HG02870 (cell line): ENCODE results near the gene DAGLB.

Source experiments
- ATAC-seq: cut with Tn5 transposase; IDR thresholded peaks from one replicate; pipeline ENCODE4 v1.9.1; 2021; ENCODE audit warnings: mild to moderate bottlenecking, moderate library complexity; ENCODE audit not compliant: unreplicated experiment

The DAGLB gene

DNA sequence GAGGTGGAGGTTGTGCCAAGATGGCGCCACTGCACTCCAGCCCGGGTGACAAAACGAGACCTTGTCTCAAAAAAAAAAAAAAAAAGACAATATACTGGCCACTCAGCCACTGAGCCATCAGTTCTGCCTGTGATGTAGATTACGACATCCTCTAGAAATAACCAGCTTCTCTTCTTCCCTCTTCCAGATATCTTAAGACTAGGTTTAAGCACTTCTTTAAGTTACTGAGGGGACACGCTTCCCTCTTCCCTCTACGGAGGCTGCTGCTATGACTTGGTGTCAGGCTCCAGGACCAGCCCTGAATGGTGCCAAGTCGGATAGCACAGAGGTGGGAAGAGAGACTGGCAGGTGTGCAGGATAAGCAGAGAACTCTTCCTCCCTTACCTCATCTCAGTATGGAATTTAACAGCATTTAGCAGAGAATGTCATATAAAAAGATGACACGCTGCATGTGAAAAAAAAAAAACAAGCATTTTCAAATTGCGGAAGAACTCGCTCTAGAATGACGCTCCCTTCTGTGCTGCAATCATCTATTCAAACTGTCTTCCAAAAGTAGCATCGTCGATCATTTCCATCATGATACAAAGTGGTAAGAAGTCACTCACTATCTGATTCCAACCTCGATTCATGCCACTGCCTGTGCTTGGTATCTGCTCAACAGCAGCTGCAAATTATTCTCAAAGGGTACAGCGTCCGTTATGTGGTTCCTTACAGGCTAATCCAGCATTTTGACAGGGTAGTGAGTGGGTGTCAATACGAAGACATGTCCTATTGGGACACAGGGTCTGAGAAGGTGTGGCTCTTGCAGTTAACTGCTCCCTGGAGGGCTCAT lies 13.8 kb downstream of the DAGLB start:
- ATAC-seq, result no peak

DNA sequence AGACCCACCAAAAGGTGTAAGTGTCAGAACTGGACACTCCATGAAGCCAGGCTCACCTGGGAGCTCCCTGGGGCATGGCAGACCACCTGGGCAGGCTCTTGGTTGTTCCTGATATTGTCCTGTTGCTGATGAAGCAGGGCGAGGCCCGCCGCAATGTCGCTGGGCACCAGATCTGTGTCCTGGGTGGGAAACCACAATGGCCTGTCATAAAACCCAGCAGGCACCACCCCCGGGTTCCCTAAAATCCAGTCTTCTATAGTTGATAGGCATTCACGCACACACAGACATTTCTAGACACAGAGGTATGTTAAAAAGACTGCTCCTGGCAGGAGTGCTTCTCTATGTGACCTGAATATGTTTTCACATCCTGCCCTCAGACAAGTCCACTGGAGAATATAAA lies 15.0 kb downstream of the DAGLB start:
- ATAC-seq, result no peak

DNA sequence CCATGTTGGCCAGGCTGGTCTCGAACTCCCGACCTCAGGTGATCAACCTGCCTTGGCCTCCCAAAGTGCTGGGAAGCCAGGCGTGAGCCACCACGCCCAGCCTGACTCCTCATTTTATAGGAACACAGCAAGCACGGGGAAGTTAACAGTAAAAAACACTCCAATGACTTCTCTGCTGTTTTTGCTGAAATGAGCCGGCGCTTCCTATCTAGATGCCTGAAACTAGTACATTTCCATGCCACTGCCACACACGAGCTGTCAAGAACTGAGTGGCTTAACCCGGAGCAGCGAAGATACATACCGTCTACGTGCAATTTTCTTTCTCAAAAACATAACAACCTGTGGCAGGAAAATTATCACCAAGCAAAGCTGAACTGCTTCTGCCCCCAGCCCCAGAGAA lies 16.8 kb downstream of the DAGLB start:
- ATAC-seq, result no peak

DNA sequence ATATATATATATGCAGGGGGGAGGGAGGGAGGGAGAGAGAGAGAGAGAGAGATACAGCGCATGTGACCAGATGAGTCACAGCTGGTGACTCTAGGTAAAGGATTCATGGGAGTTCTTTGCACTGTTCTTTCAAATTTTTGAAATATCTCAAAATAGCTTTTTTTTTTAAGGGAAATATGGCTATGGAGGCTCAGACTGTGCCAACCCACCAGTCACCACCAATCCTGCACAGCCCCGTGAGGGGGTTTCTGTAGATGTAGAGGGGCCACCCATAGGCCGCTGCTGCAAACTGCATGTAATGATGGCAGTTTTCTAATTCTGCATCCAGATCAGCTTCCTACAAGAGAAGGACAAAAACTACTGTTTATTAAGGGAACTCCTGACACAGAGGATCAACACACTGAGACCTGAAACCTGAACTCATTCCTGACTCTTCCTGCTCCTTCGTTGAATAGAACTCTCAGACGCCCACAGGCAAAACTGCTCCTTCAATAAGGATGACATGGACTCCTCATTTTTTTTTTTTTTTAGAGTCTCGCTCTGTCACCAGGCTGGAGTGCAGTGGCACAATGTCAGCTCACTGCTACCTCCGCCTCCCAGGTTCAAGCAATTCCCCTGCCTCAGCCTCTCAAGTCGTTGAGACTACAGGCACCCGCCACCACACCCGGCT lies 17.3 kb downstream of the DAGLB start:
- no peak for ATAC-seq

DNA sequence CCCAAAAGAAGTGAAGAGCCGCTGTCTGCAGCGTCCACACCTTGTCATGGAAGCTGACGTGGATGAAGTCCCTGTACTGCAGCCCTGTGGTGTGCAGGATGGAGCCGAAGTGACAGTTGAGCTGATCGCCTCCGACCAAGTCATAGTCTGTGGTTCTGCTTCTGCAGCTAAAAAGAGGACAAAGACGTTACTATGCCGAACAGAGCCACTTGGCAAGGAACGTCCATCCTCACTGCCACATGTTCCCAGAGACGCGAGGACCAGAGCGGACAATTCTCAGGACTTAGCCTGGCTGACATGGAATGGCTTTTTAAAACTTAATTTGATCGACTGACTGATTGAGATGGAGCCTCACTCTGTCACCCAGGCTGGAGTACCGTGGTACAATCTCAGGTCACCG lies 21.8 kb downstream of the DAGLB start:
- ATAC-seq, result no peak

DNA sequence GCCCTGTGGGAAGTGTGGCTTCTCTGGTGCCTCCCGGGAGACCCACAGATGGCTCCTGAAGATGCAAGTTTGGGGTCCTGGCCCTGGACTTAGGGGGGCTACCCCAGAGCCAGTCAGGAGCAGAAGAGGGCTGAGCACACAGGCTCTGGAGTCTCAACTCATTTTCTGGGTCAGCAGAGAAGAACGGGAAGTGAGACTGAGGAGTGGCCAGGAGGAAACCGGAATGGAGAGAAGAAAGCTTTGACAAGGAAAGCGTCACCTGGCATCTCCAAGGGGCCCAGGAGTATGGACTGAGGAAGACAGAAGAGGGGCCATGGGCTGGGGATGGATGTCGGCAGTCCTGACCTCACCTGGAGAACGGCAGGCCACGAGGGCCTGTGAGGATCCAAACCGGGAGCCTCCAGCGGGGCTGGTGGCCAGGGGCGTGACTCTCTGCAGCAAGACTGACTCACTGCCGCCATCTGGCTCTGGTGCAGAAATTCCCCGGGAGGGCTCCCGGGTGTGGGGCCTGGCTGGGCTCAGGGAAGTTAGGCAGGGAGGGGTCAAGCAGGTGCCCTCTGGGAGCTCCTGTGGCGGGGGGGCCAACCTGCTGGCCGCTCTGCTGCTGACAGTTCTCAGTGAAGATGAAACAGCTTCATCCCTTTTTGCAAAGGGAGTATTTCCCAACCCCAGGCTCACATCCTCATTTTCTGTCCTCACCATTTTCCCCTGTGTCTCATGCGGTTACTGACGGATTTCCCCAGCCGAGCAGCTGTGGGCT lies 23.6 kb downstream of the DAGLB start:
- ATAC-seq, result no peak

DNA sequence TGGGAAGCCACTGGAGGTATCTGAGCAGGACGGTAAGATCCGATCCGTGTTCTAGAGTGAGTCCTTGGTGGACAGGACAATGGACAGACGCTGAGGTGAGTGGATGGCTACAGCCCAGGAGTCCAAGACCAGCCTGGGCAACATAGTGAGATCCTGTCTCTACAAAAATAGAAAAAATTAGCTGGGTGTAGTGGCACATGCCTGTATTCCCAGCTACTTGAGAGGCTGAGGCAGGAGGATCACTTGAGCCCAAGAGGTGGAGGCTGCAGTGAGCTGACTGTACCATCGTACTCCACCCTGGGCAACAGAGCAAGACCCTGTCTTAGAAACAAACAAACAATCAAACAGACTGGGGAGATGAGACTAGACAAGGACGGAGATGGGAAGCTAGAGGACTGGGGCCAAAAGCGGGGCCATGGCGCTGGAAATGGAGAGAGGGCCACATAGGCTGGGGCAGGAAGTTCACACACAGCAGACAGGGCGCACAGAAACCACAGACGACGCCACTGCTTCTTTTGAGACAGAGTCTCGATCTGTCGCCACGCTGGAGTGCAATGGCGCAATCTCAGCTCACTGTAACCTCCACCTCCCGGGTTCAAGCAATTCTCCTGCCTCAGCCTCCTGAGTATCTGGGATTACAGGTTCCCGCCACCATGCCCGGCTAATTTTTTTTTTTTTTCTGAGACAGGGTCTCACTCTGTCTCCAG lies 24.7 kb downstream of the DAGLB start:
- no peak for ATAC-seq

DNA sequence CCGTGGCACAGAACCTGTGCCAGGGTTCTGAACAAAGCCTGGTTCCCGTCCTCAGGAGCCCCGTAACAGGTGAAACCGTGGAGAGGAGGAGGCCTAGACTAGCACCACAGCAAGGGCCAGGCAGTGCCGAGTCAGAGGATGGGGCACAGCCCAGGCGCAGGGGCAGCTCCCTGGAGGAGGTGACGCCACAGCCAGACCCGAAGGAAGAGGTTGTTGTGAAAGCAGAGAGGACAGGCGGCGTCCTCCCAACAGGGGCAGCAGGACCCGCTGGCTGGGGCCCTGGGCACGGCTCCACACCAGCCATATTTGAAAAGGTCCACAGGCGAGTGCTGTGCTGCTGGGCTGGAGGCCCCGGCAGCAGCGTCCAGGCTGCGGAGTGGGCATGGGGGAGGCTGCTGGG lies 25.7 kb downstream of the DAGLB start:
- no peak for ATAC-seq

DNA sequence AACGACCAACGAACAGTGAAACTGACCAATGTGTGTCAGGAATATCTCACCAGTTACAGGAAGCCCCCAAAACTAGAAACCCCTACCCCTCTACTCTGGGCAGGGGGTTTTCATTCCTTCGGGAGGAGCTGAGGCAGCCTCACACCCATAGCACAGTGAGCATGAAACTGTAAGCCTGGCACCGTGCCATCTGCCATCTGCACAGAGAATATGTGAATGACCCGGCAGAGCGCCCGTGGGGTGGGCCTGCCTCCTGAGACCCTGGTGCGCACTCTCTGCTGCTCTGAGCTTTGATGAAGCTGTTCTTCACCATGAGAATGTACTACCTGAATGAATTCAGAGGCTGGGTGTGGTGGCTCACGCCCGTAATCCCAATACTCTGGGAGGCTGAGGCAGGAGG lies 27.1 kb downstream of the DAGLB start:
- ATAC-seq, result no peak

DNA sequence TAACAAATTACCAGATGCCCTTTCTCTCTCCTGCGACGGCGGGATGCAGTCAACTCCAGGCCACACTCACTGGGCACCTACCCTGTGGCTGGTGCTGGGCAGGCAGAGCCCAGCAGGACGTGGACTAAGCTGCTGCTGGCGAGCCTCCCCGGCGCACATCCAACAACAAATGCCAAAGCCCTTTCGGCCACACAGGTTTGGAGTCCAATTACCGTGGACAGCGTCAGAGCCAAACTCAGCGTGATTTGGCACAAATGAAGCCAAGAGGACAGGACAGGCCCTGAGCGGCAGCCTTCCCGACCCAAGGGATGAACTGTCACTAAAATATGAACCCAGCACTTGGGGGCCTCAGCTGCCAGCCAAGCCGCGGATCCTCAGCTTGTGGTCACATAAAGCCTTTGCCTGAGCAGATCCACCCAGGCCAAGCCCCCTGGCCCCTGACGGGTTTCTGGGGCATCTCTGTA lies 28.4 kb downstream of the DAGLB start:
- no peak for ATAC-seq

DNA sequence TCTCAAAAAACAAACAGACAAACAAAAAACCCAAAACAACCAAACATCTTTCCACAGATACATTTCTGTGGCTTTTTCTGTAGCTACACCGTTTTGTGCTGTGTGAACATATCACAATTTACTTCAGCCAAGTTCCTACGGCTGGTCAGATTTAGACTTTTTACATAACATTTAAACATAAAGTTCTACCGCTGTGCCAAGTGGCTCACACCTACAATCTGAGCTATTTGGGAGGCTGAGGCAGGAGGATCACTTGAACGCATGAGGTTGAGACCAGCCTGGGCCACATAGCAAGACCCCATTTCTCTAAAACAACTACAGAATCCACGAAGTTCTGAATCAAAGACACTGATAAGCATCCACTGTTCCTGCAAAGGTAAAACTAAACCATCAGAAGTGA lies 30.3 kb downstream of the DAGLB start:
- no peak for ATAC-seq

DNA sequence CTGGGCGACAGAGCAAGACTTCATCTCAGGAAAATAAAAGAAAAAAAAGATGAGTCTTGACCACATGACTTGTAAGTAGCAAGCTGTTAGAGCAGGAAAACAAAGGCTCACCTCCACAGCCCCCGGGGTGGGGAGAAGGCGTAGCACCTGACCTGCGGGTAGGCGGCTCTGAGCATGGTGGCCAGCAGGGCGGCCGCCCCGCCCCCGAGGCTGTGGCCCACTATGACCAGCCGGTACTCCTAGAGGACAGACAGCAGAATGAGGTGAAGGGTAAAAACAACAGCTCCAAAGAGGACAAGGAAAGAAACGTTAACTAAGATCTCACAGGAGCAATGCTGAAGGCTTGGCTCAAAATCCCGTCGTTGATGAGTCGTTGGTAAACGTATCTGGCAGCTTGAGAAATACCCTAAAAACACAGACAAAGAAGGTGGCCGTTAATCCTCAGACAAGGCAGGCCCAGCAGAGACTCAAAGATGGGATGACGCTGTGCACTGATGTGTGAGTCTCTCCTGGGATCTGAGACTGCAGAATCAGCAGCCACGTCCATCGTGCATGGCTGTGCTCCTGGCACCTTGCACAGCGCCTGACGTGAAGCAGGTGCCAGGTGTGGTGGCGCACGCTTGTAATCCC lies 31.1 kb downstream of the DAGLB start:
- ATAC-seq, result no peak

DNA sequence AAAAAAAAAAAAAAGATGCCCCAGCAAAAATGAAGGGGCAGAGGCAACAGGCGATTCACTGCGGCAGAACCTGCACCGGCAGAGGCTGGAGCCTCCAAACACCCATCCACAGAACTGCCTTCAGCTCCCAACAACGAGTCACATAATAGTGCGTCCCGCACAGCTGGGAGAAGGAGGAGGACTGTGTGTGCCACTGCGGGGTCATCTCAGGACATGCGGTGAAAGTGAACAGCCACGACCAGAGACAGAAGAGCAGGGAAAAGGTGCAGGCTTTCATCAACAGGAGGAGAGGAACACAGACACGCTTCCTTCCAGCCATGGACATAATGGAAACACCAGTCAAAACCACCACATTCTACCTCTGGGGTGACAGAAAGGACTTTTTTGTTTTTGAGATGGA lies 34.1 kb downstream of the DAGLB start:
- ATAC-seq, result no peak

DNA sequence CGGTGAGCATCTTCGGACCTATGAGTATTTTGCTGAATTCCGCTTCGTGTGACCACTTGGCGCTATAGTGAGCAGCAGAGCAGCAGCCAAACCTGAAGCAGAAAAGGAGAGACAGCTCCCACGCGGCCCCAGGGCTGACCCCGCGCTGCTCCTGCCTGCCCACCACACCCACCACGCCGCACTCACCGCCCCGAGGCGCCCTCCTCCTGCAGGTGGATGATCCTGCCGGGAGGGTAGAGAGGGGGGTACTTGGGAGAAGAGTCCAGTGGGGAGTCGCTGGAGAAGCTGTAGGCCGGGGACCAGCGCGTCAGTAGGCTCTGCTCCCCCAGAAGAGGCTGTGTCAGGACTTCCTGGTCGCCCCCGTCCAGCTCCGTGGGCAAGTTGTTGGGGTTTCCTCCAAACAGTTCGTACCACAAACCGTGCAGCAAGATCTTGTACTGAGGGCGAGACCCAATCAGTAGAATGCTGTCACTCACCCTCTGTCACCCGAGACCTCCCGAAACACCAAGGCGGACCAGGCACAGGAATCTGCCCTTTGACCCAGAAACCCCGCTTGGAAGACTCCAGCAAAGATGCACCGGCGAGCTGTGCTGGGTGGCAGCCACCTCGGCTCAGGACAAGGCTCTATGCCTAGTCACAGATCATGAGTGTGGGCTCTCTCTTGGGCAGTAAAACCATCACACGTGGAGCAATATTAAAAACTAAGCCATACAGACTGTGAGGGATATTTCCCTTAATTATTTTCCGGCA lies 37.6 kb downstream of the DAGLB start:
- ATAC-seq, result no peak

DNA sequence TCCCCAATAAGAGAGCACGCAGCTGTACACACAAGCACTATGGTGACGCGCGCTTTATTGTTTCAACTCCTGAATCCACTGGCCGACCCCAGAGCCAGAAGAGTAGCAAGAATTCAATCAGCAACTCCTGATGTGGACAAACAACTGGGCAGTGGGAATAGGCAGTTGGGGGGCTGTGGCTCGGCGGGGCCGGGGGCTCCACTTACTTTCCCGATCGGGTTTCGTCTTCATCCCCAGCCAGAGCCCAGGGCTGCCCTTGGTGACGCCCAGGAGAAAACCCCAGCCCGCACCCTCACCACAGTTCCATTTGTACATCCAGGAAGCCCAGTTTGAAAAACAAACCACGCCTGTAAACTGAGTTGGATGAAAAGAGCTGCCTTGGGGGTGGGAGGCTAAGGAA lies 38.7 kb downstream of the DAGLB start:
- ATAC-seq, result no peak

DNA sequence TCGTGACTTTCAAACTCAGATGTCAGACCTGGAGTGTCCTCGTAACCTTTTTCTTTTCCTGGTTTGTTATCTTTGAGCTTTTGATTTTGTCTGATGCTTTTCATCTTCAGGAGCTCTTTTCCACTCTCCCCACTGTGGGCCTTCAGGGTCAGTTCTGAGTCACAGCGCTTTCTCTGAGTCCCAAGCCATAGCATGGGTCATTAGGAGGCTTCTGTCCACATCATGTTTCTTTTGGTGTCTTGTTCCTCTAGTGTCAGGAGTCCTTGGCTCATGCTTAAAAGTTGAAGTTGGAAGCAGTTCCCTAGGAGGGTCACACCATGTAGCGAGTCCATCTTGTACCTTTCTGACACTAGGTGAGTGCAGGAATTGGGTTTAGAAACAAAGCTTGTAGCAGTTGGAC lies 40.3 kb downstream of the DAGLB start:
- ATAC-seq, result no peak

DNA sequence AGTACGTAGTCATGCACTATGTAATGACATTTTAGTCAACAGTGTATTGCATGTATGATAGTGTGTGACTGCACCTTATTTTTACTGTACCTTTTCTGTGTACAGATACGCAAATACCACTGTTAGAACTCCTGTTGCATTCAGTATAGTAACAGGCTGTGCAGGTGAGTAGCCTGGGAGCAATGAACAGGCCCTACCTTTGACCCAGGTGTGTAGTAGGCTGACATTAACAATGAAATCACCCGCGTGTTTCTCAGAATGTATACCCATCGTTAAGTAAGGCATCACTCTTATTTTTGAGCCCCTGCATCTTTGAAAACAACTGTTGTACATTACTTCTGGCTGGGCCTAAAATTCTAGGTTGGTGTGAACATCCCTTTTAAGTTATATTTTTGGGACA lies 41.6 kb downstream of the DAGLB start:
- ATAC-seq, result no peak

DNA sequence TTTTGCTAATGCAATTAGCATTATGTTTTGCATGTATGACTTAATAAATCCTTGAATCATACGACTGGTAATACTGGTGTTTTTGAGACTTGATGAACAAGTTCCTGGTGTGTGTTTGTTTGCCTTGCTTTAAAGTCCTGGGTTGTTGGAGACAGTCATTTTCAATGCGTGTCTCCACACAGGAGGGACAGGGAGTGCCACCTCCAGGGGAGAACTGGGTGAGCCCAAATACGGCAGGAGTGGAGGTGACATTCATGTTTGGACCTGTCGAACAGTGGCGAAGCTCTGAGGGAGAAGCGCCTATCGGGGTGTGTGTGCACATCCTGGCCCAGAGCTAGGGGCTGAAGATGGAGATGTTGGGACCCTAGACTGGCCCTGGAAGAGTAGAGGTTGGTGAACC lies 43.8 kb downstream of the DAGLB start:
- ATAC-seq, result no peak

DNA sequence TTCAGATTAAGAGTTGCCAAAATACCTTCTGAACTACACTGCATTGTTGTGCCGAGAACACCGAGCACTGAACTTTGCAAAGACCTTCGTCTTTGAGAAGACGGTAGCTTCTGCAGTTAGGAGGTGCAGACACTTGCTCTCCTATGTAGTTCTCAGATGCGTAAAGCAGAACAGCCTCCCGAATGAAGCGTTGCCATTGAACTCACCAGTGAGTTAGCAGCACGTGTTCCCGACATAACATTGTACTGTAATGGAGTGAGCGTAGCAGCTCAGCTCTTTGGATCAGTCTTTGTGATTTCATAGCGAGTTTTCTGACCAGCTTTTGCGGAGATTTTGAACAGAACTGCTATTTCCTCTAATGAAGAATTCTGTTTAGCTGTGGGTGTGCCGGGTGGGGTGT lies 45.0 kb downstream of the DAGLB start:
- ATAC-seq, result no peak

DNA sequence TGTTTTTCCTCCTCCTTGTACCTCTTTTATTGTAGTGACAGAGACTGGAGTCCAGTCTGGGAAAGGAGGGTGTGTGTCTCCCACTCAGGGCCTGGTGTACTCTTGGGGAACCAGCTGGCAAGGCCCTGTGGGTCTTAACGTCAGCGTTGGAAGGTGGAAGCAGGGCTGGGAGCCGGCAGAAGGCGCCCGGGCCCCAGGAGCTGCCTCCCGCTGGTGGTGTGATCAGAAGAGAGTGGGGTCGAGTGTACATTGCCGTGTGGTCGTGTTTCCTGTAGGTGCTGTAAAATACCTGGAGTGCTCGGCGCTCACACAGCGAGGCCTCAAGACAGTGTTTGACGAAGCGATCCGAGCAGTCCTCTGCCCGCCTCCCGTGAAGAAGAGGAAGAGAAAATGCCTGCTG lies 45.7 kb downstream of the DAGLB start:
- no peak for ATAC-seq
